Hypothalamus (tissue), 51 donors: ENCODE data around the gene RNU7-1.
A peak's percentile ranks its signal among the peaks of the same experiment; 100 is the strongest.

Experiments used
- DNase-seq, 51 donors: peaks; one replicate each; lab custom pipeline; 2025; lab: John Stamatoyannopoulos, UW

RNU7-1 gene

GRCh38 chr12:6936636-6937480, 6.8 kb upstream of the RNU7-1 start:
- peak in 5 of 51 donors; percentile 16 to 70 (median 30) for DNase-seq

DNA sequence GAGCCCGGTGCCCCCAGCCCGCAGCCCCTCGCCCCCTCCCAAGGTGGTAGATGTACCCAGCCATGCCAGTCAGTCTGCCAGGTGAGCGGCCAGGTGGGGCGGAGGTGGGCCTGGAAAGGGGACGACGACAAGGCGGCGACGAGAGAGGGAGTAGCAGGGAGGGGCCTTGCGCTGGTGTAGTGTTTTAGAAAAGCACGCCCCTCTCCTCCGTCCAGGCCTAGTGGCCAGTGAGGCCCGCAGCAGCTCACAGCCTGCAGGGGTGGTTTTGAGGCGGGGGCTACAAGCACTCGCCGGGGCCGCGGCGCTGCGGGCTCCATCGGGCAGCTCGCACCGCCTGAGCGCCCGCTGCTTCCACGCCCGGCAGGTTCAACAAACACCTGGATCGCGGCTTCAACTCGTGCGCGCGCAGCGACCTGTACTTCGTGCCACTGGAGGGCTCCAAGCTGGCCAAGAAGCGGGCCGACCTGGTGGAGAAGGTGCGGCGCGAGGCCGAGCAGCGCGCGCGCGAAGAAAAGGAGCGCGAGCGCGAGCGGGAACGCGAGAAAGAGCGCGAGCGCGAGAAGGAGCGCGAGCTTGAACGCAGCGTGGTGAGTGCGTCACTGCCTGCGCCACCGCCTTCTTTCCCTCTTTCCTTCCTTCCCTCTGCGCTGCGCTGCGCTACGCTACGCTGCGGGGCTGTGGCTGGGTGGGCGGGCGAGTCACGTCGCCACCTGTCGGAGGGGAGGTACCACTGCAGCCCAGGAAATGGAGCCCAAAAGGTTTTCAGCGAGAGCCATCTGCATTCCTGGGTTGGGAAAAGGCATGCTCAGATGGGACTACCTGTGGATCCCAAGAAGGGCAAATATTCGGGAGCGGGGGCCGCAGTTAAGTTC, 5.9 kb upstream of the RNU7-1 start:
- peak in 50 of 51 donors; percentile 35 to 93 (median 86) for DNase-seq

GRCh38 chr12:6938353-6939190, 5.0 kb upstream of the RNU7-1 start:
- DNase-seq = no peak

GRCh38 chr12:6939191-6939540, 4.5 kb upstream of the RNU7-1 start:
- DNase-seq = no peak

DNA sequence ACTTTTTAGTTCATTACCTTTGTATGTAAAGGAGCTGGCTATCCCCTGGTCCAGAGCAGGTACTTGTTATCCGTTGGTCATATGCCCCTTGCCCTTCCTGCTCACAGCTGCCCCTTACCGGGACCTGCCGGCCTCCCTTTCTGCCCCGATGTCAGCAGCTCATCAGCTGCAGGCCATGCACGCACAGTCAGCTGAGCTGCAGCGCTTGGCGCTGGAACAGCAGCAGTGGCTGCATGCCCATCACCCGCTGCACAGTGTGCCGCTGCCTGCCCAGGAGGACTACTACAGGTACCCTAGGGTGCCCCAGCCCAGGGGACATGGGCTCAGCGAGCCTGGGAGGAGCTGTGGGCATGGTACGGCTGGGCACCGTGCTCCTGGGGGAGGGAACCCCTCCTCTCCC, 2.3 kb upstream of the RNU7-1 start:
- DNase-seq = peak in 1 of 51 donors; percentile 29

DNA sequence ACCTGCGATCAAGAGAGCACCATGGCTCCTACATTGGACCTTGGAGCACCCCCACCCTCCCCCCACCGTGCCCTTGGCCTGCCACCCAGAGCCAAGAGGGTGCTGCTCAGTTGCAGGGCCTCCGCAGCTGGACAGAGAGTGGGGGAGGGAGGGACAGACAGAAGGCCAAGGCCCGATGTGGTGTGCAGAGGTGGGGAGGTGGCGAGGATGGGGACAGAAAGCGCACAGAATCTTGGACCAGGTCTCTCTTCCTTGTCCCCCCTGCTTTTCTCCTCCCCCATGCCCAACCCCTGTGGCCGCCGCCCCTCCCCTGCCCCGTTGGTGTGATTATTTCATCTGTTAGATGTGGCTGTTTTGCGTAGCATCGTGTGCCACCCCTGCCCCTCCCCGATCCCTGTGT, 1.8 kb upstream of the RNU7-1 start:
- DNase-seq = no peak

DNA sequence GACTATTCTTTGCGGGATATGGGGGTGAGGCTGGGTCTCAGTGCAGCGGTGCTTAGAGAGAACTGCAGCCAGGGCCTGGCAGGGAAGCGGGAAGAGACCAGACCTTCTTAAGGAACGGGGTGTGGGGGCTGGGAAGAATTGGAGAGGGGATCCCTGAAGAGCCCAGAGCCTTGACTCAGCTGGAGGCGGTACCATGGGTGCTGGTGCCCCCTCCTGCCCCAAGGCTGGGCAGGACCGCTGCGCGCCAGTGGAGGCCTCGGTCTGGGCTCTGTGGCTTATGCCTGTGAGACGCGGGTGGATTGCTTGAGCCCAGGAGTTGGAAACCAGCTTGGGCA, 1.3 kb upstream of the RNU7-1 start:
- DNase-seq = peak in 1 of 51 donors; percentile 42

- DNase-seq = peak in 47 of 51 donors; percentile 17 to 94 (median 69)
Measured at GRCh38 chr12:6943389-6943721, 261 bp upstream of the RNU7-1 start.

- peak in 50 of 51 donors; percentile 39 to 93 (median 84) for DNase-seq
Measured at GRCh38 chr12:6944381-6945186, 968 bp downstream of the RNU7-1 start.

- no peak for DNase-seq
Measured at GRCh38 chr12:6945613-6946012, 2.0 kb downstream of the RNU7-1 start.

- peak in 1 of 51 donors; percentile 24 for DNase-seq
Measured at GRCh38 chr12:6946033-6946919, 2.7 kb downstream of the RNU7-1 start.

DNA sequence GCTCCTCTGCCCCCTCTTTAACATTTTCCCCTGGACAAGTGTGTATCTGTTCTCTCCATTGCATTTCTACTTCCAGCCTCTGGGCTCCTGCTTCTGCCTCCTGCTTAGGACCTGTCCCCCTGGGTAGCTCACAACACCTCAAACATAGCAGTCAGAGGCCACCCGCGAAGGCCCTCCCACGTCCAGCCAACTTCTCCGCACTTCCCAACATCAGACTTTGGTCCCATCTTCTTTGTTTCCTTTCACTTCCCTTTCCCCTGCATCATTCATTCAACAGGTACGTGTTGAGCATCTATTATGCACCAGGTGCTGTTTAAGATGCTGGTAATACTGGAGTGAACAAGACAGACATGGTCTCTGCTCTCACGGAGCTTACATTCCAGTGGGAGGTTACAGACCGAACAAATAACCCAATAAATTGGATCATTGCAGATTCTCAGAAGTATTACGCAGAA, 3.3 kb downstream of the RNU7-1 start:
- no peak for DNase-seq

GRCh38 chr12:6947615-6948014, 4.0 kb downstream of the RNU7-1 start:
- no peak for DNase-seq

DNA sequence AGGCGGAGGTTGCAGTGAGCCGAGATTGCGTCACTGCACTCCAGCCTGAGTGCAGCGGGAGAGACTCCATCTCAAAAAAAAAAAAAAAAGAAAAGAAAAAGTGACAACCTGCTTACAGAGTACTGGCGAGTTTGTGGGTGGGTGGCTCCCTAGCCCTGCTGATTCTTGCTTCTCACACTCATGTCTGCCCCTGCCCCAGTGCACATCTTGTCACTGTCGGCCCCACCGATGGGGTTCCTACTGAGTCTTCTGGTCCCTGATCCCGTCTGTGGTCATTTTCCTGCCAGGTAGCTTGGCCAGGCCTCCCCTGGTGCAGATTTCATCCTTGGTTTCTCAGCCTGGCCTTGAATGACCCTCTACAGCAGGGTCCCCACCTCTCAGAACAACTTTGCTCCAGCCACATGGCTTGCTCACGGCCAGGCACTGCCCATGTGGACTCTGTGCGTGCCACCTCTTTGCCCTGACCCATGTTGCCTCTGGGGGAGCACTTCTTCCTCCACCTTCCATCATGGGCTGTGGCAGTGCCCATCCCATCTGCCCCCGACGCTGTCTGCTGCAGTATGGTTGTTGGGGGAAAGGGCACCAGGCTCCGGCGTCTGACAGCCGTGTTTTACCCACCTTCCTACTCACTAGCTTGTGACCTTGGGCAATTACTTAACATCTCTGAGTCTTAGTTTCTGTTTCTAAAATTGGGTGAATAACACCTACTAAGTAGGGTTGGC, 5.4 kb downstream of the RNU7-1 start:
- DNase-seq = no peak

- no peak for DNase-seq
Measured at GRCh38 chr12:6950401-6950801, 6.8 kb downstream of the RNU7-1 start.

GRCh38 chr12:6950811-6951540, 7.4 kb downstream of the RNU7-1 start, which contains the start of gene PTPN6:
Gene PTPN6, plus strand, starts transcription at chr12:6951356. Its CDS starts 157 bp downstream, at chr12:6951513.
- peak in 10 of 51 donors; percentile 21 to 36 (median 26) for DNase-seq

DNA sequence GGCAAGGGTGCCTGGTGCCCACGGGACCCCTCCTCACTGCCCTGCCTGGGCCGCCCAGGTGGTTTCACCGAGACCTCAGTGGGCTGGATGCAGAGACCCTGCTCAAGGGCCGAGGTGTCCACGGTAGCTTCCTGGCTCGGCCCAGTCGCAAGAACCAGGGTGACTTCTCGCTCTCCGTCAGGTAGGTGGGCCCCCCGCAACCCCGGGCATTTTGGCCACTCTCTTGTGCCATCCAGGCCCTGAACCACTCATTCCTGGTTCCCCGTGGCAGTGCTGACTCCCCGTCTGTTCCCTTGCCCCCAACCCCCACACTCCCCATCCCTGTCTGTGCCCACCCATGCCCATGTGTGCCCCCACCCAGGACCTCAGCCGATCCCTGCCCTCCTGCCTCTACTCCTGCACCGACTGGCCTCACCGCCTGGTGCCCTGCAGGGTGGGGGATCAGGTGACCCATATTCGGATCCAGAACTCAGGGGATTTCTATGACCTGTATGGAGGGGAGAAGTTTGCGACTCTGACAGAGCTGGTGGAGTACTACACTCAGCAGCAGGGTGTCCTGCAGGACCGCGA, 8.0 kb downstream of the RNU7-1 start:
- no peak for DNase-seq
